Mucosa of gallbladder (tissue), 1 donor: Measurements from ENCODE around the gene DDAH1. TPM values are rescaled to one million over a fixed set of nuclear protein-coding genes. Genes with fewer than 3 reads are reported as not detected.
"Not testable (repeated sequence)": the region's sequence is repeated elsewhere in the genome, so short reads cannot be mapped to it uniquely, and the experiment has no call there.

Experiments used
- DNase-seq: peaks from one replicate; pipeline ENCODE4 v3.0.0-alpha.2; 2020; ENCODE audit warnings: low spot score
- total RNA-seq: library from RNA; stranded (reverse); gene quantifications from one replicate; pipeline ENCODE4 v1.2.1, GENCODE V29; 2021
- donor health status: DM: no; HTN: no; CAD: no.

Gene DDAH1
- total RNA-seq, 1 donor from 2014 or later, result 128 TPM

DNA sequence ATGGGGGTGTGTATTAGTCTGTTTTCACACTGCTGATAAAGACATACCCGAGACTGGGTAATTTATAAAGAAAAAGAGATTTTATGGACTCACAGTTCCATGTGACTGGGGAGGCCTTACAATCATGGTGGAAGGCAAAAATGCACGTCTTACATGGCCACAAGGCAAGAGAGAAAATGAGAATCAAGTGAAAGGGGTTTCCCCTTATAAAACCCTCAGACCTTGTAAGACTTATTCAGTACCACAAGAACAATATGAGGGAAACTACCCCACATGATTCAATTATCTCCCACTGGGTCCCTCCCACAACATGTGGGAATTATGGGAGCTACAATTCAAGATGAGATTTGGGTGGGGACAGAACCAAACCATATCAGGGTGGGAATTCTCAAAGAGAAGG is 5.2 kb upstream of the DDAH1 start:
- not testable (repeated sequence) for DNase-seq

DNA sequence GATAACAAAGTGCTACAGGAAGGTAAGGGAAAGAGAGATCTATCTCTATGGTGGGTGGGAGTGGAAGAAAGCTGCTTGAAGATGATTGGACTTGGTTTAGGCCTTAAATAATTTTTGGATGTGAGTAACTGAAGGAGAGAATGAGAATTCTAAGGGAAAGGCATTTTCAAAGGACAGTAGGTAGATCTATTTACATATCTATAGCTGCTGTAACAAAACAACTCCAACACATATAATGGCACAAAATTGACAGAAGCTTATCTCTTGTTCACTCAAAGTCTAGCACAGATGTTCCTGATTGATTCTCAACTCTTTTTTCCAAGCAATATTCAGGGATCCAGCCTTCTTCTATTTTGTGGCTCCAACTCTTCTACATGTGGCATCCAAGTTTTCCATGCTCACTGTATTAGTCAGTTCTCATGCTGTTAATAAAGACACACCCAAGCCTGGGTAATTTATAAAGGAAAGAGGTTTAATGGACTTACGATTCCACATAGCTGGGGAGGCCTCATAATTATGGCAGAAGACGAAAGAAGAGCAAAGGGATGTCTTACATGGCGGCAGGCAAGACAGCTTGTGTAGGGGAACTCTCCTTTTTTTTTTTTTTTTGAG is 3.1 kb upstream of the DDAH1 start:
- DNase-seq, result no peak

DNA sequence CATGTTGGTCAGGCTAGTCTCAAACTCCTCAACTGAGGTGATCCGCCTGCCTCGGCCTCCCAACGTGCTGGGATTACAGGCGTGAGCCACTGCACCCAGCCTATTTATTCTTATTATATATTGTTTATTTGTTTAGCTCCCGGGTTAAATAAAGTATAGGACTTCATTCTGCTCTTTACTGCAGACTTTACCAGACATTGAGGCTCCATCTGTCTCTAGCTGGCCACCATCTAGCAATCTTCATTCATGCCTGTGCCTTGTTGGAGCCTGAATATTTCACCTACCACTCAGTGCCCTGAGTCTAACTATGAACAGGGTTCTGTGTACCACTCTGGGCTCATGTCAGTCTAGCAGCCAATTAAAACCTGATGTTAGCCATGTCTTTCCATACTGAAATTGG is 2.1 kb upstream of the DDAH1 start:
- no peak for DNase-seq

DNA sequence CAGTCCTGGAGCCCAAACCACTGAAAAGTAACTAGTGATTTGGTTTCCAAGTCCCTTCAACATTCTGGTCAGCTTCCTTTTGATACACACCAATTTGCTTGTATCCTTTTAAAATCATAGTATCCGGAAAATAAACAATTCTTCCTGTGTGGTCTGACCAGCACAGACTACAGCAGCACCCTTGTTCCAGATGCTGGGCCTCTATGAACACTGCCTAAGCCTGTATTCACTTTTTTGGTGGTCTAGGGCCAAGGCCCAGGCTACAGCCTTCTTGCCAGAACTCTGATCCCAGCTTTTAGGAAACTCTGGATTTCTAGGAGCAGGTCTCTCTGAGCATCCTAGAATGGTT is 801 bp upstream of the DDAH1 start:
- no peak for DNase-seq

DNA sequence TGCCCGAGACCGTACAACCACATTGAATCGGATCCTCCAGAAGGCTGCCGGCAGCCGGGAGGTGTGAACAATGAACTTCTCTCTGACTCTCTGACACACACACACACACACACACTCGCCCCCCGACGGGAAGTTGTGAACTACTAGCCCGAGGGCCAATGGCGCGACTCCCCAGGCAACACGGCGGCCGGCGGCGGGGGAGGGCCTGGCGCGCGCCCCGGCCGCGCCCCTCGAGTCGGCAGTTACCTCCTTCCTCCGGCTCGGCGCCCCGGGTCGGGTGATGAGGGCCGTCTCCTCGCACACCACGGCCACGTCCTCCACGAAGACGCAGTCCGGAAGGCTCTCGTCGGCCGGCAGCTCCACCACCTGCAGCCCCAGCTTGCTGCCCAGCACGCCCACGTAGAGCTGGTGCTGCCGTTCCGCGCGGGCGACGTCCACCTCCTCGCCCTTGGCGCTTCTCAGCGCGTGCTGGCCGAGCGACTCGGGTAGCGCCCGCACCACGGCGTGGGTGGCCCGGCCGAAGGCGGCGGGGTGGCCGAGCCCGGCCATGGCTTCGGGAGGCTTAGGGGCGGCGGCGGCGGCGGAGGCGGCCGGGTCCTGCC is 361 bp downstream of the DDAH1 start:
- DNase-seq, result peak; percentile 65

DNA sequence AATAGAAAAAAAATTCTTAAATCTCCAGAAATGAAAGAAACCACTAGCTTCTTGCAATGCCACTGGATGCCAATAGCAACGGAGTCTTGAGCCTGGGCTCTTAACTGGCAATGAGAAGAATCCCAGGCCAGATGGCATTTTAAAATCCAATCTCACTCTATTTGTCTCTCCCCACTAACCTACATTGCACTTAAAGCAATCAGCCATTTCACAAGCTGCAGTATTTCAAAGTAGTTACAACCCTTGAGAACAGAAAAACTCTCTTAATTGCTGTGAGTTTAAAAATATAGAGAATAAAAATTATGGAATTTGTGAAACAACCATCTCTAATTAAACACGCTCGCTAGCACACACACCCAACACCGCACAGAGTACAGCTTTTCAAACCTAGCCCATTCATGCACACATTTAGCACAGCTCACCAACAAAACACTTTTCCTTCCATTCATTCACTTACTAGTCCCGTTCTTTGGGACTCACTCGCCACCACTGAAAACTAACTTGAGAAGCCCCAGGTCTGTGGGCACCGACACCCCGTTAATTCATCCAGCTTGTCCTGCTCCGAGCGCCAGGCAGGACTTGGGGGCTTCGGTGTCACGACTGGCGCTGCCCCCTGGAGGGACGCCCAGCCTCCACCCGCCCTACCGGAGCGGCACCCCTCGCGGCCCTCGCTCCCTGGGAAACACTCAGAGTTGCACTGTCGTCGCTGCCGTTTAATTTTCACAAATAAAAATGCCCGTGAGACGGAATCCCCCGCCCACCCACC is 1.0 kb downstream of the DDAH1 start:
- DNase-seq, result no peak

DNA sequence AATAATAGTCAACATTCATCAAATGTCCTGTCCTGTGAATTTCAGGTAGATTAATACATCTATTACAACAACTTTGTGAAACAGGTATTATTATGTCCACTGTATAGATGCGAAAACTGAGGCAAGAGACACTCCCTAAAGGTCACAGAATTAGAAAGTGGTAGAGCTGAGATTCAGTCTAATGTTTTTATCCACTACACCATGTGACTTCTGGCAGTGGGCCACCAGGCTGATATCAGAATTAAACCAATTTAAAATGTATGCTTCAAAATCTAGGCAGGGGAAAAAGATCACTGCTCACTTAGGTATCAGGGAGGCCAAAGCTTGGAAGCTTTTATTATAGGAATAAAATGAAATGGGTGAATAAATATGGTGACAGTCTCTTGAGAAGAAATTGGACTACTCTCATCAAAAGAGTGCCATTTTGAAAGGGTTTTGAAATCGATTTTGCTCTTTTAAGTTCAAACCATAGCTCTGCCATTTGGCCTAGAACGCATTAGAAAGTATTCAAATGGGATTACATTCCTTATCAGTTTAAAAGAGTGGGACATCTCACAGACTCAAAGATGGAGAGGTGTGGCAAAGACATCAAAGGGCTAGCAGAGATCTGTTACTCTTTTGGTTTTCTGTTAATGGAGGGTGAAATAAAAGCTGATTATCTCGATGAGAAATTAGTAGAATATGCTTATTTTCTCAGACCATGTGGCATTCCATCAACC is 1.9 kb downstream of the DDAH1 start:
- DNase-seq, result no peak

DNA sequence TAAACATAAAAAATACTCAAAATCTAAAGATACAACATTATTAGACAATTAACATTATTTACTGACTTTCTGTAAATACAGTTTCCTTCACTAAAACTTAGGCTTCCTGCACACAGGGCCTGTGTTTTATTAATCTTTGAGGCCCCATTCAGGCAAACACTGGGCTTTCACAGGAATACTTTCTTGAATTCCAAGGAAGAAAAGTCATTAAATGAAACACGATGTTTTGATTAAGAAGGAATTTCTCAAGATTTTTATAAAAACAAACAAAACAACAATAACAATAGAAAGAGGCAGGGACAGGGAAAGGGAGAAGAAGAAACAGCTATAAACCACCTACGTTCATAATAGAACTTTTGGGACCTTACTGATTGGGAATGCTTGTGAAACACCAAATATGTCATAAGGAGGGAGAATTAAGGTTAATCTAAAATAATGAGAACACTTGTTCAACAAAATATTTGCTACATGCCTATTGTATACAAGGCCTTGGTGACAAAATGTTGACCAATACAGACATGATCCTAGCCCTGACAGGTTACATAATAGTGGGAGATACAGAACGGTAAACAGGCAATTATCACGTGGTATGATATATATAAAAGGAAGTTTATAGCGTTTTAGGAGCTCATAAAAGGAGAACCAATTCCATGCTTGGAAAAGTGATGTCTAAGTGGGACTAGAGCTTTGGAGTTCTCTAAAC is 3.6 kb downstream of the DDAH1 start:
- DNase-seq, result no peak

DNA sequence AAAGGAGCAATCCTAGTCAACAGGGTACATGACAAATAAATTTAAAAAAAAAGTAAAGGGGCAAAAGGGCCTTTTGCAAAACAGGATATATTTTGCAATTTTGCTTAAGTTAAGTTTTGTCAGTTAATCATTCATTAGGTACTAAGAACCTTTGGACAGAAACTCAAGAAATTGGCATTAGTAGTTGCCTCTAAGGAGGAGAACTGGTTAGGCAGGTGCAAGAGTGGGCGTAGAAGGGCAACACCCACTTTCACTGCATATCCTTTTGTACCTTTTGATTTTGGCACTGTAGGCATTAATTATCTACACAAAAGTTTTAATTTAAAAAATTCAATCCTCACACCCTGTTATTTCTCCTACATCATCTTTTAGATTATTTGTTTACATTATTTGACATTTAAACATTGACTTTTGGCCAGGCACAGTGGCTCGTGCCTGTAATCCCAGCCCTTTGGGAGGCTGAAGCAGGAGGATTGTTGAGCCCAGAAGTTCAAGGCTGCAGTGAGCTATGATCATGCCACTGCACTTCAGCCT is 4.3 kb downstream of the DDAH1 start:
- peak; percentile 73 for DNase-seq

DNA sequence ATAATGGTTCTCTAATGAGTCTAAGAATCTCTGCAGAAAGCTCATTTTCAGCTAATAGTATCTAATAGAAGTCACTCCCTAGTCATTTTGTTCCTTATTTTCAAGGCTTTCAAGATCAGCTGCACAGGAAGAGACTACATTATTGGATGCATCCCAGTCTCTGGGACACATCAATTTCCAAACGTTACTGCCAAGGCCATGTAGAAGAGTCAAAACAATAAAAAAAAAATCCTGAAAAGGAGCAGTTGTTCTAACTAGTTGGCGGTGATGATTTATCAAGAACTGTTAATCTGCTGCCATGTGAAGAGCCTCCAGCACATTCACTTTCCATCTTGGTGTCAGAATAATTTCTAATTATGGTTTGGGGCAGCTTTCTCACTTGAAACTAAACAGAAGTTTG is 5.7 kb downstream of the DDAH1 start:
- DNase-seq, result no peak

DNA sequence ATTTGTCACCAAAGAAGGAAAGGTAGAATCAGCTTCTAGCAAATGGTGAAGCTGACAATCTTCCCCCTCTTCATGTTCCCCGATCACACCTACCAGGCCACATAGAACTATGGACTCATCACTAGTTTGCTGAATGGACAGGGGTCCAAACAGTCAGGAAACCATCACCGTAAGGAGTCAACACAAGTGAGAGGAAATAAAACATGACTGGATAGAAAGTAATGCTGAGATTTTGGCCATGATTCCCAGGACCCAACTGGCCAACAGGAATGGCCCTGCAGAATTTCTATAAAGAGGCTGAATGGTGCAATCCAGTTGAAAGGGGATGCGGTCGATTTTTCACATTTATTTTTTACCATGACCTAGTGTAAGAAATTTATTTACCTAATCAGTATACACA is 10.7 kb downstream of the DDAH1 start:
- no peak for DNase-seq

DNA sequence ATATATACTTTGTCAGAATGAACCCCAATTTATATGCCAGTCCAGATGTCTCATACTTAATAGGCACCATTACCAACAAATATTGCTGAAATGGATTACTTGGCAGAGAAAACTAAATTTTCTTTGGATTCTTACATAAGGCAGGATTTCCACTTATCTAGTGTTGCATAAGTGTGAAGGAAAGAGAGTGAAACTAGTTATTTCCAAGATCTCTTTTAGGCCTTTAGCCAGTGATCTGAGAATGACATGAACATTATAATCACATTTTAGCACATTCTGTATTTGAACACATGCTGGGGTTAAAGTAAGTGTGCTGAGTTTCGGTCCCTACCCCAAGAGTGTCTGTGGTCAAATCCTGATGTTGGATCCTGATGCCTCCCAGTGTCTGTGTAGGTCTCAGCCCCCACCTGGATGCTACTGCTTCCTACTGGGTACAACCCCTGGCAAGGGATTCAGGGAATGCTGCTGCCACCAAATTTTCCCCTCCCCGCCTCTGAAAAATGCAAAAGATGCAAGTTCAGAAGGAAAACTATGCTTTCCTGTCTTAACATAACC is 11.2 kb downstream of the DDAH1 start:
- DNase-seq, result no peak

DNA sequence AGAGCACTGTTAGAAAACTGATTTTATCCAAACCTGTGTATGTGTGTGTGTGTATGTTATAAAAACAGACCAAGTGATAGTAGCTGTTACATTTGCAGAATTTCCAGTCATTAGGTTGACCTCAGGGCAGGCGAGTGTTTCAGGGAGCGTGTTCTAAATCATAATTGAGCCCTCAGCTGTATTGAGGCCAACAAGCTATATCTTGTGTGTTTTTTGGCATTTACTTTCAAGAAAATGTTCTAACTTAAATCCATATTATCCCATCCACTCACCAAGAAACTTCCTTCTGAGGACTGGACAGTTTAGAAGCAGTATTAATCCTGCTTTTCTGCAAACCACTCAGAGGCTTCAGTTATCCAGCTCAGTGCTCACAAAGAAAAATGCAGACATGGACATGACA is 12.0 kb downstream of the DDAH1 start:
- DNase-seq, result no peak

DNA sequence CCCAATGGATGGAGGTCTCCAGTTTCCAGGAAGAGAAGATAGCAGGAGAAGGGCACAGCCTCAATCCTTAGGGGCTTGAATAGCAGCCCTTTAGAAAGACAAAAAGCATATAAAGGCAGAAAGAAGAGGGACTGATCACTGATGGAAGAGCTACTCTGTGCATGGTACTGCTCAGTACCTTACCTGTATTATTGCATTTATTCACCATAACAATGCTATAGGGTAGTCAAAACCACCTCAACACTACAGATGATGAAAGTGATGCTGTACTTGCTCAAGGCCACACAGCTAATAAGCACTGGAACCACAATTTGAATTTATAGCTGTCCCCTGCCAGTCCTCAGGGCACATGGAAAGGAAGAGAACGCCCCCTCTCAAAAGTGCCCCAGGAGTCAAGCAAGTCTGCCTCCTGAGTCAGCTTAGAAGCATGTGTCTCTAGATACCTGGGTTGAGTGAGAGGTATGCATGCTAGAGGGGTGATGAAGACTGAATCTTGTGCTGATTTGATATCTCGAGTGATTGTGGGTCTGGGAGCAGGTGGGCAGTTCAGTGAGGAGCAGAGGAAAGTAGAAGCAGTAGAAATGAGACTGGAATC is 13.6 kb downstream of the DDAH1 start:
- no peak for DNase-seq

DNA sequence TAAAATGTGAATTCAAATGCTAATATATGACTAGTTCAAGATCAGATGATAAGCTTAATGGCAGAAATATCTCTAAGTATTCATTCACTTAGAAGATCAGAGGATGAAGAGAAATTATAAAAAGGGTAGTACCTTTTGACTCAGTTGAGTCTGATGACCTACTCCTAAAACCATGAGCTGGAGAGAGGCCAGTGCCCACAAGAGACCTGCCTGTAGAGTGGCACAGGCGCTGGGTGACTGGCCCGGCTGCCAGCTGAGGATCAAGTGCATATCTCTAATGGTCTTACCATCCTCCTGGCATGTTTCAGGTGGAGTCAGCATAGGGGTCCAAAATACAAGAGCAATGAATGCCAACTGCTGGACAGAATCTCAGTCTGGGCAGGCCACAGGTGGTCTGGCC is 14.1 kb downstream of the DDAH1 start:
- no peak for DNase-seq

DNA sequence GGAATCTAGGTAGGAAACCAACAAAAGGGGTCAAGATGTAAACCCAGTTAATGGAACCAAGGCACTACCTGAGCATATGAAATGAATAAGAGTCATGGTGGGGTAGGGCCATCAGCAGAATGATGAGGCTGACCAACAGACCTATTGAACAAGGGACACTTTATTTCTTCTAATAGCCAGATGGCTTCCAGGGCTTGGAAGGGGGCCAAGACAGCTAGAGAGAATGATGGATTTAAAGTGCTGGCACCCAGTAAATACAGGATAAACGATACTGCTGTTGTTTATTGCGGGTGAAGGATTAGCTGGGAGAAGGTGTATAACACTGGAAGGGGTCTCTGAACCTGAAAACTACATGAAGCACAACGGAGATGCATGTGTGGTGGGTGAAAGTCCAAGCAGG is 15.6 kb downstream of the DDAH1 start:
- no peak for DNase-seq

DNA sequence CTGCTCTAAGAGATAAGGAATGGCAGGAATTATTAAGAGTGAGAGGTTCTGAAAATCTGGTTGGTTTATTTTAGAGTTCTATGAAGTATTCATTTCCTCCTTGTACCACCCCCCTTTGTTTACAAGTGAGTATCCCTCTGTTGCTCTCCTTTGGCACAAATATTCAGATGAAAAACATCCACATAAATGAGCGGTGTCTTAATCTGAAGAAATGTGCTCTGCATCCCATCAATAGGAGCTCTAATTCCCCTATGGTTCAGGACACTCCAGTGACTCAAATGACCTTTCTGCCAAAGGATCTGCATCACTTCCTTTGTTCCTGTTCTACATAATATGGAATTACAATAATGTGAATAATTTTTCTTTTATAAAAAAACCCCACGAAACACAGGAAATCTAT is 16.6 kb downstream of the DDAH1 start:
- no peak for DNase-seq

DNA sequence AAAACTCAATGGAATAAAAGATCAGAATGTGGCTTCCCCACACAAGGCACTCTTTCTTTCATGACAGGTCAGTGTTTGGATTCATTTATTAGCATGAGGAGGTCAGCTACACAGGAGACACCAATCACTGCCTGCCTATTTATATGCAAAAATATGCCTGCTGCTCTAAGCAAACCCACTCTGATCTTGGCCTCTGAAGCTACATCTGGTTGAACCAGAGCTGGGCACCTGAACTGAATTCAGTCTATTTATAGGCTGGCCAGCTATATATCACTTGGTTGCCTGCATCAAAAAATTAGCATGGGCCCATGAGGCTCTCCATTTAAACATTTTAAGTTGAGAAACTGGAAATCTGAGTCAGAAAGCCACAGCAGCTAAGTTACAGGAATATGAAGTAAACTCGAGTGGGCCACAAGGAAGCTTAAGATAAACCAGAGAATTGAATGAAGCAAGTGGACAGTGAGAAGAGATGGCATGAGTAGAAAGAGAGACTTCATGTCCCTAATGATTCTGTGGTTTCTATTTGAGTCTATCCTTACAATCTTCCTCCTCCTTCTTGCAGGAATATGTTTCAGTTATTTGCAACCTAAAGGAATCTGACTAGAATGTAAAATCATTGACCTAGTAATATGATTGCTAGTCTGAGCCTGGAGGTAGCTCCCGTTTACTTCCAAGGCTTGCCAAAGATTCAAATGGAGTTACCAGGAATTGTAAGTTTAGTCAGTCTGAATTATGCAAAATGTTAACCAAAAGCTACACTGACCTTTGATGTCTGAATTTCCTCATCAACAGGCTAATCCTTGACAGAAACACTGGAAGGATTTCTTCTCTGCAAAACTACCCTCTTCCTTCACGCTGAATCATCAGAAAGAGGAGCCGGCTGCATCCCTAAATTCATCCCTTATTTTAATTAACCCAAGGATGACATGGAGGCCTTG is 17.7 kb downstream of the DDAH1 start:
- DNase-seq, result no peak

DNA sequence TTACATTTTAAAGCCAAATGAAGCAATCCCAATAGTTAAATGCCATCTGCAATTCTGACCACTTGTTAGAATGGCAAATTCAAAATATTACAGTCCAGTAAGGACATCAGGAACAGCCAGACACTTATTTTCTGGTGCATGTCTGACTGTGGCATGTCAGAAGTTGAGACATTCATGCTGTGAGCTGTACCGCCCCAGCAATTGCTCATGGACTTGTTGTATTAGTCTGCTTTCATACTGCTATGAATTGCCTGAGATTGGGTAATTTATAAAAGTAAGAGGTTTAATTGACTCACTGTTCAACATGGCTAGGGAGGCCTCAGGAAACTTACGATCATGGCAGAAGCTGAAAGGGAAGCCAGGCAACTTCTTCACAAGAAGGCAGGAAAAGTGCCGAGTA is 19.1 kb downstream of the DDAH1 start:
- no peak for DNase-seq

DNA sequence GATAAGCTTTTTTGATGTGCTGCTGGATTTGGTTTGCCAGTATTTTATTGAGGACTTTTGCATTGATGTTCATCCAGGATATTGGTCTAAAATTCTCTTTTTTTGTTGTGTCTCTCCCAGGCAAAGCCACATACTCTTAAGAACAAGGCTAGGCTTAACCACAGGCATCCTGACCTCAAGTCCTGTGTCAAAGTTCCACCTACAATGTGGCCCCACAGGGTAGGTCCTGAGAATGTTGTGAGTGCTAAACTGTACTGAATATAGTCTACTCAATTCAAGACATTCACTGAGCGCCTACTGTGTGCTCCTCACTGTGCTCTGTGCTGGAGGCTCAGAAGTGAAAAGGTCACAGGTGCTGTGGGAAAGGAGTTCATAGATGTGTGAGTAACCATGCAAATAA is 20.6 kb downstream of the DDAH1 start:
- DNase-seq, result no peak
